Lower leg skin (tissue), 3 donors: Measurements from ENCODE around the gene SPINK8.

Experiments used
- POLR2A ChIP-seq, 2 donors: fragments of 450-650 bp; IDR thresholded peaks; one replicate each; pipeline ENCODE4 v1.6.1; 2016 to 2017; ENCODE audit warnings: antibody characterized with exemption in 2 of 2, mild to moderate bottlenecking in 1 of 2, moderate library complexity in 1 of 2
- TF ChIP-seq, protein P1 (sequence below), 3 donors: fragments of 450-650 bp; IDR thresholded peaks; one replicate each; pipeline ENCODE4 v1.5.1; 2016; ENCODE audit warnings: antibody characterized with exemption in 3 of 3, mild to moderate bottlenecking in 3 of 3, moderate library complexity in 2 of 3

GRCh38 chr3:48371651-48372376 lies 38.4 kb upstream of the SPINK8 start, which contains the start of gene FBXW12:
- TF ChIP-seq, protein P1, sequence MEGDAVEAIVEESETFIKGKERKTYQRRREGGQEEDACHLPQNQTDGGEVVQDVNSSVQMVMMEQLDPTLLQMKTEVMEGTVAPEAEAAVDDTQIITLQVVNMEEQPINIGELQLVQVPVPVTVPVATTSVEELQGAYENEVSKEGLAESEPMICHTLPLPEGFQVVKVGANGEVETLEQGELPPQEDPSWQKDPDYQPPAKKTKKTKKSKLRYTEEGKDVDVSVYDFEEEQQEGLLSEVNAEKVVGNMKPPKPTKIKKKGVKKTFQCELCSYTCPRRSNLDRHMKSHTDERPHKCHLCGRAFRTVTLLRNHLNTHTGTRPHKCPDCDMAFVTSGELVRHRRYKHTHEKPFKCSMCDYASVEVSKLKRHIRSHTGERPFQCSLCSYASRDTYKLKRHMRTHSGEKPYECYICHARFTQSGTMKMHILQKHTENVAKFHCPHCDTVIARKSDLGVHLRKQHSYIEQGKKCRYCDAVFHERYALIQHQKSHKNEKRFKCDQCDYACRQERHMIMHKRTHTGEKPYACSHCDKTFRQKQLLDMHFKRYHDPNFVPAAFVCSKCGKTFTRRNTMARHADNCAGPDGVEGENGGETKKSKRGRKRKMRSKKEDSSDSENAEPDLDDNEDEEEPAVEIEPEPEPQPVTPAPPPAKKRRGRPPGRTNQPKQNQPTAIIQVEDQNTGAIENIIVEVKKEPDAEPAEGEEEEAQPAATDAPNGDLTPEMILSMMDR (IDR thresholded peaks at IDR 0.05), result no peak
- TF ChIP-seq POLR2A (IDR thresholded peaks at IDR 0.05), result no peak
